GM19025 (cell line): ENCODE measurements around the gene NFIL3.
A peak's percentile ranks its signal among the peaks of the same experiment; 100 is the strongest.

ENCODE experiments used
- ATAC-seq: cut with Tn5 transposase; IDR thresholded peaks from one replicate; pipeline ENCODE4 v1.9.1; 2021; ENCODE audit warnings: mild to moderate bottlenecking, low read depth, moderate library complexity; ENCODE audit not compliant: unreplicated experiment

NFIL3 gene

GRCh38 chr9:91361291-91362050 lies 62.2 kb downstream of the NFIL3 start, which contains the start of gene AUH:
AUH (minus strand) TSS chr9:91361918; CDS start chr9:91361889, 29 bp downstream.
- peak; percentile 94 for ATAC-seq

GRCh38 chr9:91360551-91361290 lies 62.9 kb downstream of the NFIL3 start:
- no peak for ATAC-seq

GRCh38 chr9:91359734-91360470 lies 63.7 kb downstream of the NFIL3 start:
- ATAC-seq = no peak

DNA sequence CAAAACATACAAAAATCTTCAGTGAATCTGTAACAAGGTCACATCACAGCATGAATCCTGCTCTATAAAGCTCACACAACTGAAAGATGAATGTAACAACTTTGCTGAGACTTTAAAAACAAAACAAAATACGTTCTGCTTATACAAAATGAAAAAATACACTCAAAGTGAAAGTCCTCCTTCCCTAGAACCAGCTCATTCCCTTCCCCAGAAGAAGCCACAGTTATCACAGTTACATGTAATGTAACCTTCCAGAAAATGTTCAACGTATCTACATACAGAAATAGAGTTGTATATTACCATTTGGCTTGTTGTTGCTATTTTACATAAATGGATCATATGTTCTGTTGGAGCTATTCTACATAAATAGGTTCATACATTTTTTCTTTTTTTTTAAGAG lies 64.5 kb downstream of the NFIL3 start:
- no peak for ATAC-seq
